ENCODE measurements around the gene WDCP.

- TF ChIP-seq, protein P1, sequence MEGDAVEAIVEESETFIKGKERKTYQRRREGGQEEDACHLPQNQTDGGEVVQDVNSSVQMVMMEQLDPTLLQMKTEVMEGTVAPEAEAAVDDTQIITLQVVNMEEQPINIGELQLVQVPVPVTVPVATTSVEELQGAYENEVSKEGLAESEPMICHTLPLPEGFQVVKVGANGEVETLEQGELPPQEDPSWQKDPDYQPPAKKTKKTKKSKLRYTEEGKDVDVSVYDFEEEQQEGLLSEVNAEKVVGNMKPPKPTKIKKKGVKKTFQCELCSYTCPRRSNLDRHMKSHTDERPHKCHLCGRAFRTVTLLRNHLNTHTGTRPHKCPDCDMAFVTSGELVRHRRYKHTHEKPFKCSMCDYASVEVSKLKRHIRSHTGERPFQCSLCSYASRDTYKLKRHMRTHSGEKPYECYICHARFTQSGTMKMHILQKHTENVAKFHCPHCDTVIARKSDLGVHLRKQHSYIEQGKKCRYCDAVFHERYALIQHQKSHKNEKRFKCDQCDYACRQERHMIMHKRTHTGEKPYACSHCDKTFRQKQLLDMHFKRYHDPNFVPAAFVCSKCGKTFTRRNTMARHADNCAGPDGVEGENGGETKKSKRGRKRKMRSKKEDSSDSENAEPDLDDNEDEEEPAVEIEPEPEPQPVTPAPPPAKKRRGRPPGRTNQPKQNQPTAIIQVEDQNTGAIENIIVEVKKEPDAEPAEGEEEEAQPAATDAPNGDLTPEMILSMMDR (IDR thresholded peaks at IDR 0.05), result no peak
- TF ChIP-seq POLR2A (IDR thresholded peaks at IDR 0.05), result no peak
These were observed 4.6 kb upstream of the WDCP start for GRCh38 chr2:24051833-24052232.

Measured in tibial nerve (tissue), 3 donors.